Lower leg skin (tissue), 3 donors: ENCODE data around the gene MAB21L1.

ENCODE experiments used
- CTCF ChIP-seq, 3 donors: fragments of 450-650 bp; IDR thresholded peaks; one replicate each; pipeline ENCODE4 v1.5.1; 2016; ENCODE audit warnings: antibody characterized with exemption in 3 of 3, mild to moderate bottlenecking in 3 of 3, moderate library complexity in 2 of 3
- POLR2A ChIP-seq, 2 donors: fragments of 450-650 bp; IDR thresholded peaks; one replicate each; pipeline ENCODE4 v1.6.1; 2016 to 2017; ENCODE audit warnings: antibody characterized with exemption in 2 of 2, mild to moderate bottlenecking in 1 of 2, moderate library complexity in 1 of 2

- TF ChIP-seq POLR2A (IDR thresholded peaks at IDR 0.05) (no peak), CTCF (IDR thresholded peaks at IDR 0.05) (no peak)
Measured at GRCh38 chr13:35455022-35455421, 21.5 kb downstream of the MAB21L1 start.
